GM18867 (cell line): ENCODE results near the gene GUCY1B1.
"Not testable (repeated sequence)": the region's sequence is repeated elsewhere in the genome, so short reads cannot be mapped to it uniquely, and the experiment has no call there.

Source experiments
- ATAC-seq: cut with Tn5 transposase; IDR thresholded peaks from one replicate; pipeline ENCODE4 v1.9.1; 2021; ENCODE audit warnings: mild to moderate bottlenecking, moderate library complexity; ENCODE audit not compliant: unreplicated experiment

Gene GUCY1B1

DNA sequence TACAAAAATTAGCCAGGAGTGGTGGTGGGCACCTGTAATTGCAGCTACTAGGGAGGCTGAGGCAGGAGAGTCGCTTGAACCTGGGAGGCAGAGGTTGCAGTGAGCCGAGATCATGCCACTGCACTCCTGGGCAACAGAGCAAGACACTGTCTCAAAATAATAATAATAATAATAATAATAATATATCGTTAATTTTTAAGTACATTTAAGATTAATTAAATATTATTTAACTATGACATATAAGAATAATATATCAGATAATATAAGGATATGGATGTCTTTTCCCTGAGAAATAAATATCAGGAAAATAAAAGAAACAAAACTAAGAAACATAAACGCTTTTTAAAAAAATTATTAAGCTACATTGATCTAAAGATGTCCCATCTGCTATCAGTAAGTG, 38.8 kb downstream of the GUCY1B1 start:
- not testable (repeated sequence) for ATAC-seq

DNA sequence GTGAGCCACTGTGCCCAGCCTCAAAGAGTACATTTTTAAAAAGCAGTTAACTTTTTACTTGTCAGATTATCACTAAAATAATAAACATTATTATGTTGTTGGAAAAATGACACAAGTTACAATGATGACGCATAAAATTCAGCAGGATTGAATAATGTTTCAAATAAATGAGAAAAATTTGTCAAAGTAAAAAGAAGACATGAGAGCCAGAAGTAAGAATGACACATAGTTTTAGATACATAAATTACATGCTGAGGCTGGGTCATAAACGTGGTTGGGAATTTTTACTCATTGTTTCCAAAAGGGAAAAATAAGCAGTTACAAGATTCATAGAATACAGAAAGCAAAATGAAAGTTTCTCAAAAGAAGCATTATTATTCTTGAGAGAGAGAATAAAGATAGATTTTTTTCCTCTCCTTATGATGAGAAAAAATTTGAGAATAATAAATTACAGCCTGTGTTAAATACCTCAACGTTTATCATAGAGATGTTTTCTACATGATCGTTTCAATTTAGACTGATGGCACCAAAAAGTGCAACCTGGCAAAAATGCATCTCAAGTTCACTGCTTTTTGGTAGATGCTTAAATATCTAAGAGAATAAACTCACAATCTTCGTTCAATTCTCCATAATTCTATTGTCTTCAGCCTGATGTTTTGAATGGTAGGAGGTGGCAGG, 40.4 kb downstream of the GUCY1B1 start:
- no peak for ATAC-seq

- no peak for ATAC-seq
Observed at GRCh38 chr4:155799794-155800123, 40.9 kb downstream of the GUCY1B1 start.

DNA sequence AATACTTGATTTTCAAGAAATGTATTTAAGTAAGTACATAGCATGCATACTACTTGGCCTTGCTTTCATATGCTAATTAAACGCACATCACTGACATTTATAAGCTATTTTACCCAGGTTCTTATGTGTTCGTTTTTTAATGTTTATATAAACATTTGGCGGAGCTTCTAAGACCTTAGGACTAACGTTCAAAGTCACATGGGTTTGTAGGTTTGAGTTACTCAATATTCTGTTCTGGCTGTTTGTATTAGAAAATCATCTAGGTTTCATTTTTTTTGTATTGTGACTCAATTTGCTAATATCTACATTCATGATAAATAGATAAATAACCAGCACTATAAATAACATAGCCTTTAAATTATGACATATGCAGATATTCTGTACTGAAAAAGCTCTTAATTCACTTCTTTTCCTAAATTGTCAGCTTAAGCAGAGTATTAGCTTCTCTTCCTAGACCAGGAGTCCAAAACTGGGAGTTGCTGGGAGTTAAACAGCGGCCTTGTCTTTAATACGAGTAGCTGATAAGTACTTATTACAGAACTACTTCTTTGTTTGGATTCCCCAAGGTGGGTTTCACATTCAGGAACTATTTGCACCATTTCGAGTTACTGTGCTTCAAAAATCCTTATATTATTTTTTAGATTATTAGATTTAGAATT, 42.0 kb downstream of the GUCY1B1 start:
- no peak for ATAC-seq

- no peak for ATAC-seq
Observed at GRCh38 chr4:155802190-155802959, 43.6 kb downstream of the GUCY1B1 start.

DNA sequence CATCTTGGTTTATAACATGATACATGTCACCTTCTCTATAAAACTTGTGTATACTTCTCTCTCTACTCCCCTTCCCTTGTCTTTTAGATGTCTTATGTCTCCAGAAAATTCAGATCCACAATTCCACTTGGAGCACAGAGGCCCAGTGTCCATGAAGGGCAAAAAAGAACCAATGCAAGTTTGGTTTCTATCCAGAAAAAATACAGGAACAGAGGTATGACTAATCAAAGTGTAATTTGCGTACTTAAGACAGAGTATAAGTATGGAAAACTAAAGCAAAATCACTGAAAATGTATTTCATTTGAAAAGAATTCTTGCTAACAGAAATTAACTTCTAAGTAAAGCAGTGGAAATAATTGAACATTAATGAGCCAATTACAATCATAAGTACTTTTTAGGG, 46.2 kb downstream of the GUCY1B1 start:
- ATAC-seq, result no peak

DNA sequence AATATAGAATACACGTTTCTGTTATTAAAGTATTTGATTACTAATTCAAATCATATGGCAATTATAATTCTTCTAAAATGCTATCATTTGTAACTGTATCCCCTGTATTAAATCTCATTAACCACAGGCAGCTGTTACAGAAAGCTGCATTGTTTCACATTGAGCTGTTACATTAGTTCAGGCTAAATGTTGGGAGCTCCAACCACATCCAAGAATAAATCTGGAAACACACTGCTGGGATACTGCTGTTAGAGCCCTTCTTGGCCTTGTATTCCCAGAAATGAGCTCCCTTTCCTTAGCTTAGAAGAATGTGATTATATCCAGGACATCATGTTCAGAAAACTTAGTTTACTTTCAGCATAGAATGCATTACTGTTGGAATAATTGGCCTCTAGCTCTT, 48.2 kb downstream of the GUCY1B1 start:
- no peak for ATAC-seq

DNA sequence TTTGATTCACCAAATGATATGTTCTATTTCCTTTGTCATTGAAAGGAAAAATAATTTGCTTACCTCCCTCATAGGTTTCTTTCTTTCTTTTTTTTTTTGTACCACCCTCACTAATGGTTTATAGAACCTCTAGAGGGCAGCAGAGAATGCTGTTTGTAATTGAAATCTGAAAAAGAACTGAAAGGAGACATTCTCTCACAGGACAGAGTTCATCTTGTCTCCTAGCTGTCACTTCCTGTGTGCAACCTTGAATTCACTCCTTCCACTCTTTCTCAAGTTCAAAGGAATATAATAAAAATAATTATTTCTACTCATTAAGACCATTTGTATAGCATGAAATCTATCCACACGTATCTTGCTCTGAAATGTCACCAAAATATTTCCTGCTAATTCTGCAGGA, 51.0 kb downstream of the GUCY1B1 start:
- peak; percentile 100 for ATAC-seq

- ATAC-seq, result no peak
Observed at GRCh38 chr4:155811083-155811482, 52.3 kb downstream of the GUCY1B1 start.

GRCh38 chr4:155818639-155819038, 59.8 kb downstream of the GUCY1B1 start:
- ATAC-seq, result no peak

DNA sequence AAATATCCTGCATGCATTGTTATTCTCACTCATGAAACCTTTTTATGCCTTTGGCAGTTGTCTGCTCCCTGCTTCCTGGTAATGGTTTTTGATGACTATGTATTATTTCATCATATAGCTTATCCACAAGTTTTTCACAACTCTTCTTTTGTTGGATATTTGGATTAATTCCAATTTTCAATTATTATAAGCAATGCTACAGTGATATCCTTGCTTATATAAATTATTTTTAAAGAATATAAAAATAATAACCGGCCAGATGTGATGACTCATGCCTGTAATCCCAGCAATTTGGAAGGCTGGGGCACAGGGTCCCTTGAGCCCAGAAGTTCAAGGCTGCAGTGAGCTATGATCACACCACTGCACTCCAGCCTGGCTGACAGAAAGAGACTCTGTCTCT, 60.2 kb downstream of the GUCY1B1 start:
- no peak for ATAC-seq

DNA sequence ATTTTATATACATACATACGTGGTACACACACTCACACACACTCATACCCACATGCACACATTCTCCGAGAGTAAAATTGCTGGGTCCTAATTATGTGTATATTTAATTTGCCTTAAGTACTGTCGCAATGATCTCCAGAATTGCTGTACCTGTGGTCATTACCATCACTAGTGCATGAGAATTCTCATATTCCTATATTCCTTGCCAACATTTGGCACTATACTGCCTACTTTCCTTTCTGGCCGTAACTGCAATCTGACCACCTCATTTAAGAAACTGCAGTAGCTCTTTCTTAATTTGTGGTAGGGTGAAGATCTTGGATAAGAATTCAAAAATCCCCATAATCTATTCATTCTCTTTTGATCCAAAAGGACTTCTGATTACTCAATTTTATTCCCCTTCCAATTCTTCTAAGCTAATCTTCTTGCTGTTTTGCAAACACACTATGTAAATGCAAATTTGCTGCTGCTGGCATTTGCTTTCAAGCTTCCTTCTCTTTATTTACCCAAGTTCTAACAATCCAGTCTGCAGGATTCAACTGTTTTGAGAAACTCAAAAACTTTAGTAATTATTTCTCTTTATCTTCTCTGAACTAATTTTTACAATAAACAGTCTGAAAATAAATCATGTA, 62.2 kb downstream of the GUCY1B1 start:
- no peak for ATAC-seq

DNA sequence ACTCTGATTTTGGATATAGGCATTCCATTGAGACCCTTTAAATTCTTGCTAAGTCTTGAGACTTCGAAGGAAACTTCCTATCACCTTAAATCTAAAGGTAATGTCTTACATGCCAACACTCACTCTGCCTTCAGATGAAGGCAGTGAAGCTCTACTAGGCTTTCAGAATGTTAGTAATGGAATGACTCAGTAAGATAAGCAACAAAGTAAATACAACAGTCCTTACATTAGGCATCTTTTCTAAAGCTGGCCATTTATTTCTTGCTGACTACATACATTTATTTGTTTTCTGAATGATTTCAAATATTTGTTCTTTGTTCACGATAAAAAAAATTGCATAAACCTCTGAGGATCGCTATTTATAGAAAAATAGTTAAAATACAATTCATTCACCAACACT, 63.8 kb downstream of the GUCY1B1 start:
- no peak for ATAC-seq

DNA sequence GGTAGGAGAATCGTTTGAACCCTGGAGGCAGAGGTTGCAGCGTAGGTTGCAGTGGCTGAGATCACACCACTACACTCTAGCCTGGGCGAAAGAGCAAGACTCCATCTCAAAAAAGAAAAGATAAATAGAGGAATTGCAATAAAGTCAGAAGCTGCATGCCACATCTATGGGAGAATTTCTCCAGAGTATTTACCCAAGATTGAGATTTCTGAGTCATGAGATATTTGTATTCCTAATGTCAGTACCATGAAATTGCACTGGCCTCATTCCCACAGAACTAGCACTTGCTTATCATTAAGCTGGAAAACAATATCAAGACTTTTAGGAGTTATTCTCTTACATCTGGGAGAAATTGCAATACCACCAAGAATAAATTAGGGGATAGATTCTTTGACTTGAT, 69.8 kb downstream of the GUCY1B1 start:
- no peak for ATAC-seq

DNA sequence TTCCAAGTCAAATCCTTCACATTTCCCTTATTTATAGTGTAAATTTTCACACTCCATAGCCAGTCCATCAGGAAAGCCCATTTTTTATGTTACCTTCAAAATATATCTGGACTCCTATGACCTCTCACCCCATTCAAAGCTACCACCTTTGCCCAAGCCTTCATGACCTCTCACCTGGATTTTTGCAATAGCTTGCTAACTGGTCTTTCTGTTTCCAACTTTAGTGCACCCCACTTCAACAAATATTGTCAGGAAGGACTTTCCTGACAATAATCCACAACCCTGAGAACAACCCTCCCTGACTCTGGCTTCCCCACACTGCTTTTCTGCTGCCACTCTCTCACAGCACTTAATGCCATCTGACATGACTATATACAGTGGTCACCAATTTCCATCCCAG, 73.8 kb downstream of the GUCY1B1 start:
- ATAC-seq, result no peak

- ATAC-seq, result no peak
Observed at GRCh38 chr4:155837203-155837796, 78.5 kb downstream of the GUCY1B1 start.

- no peak for ATAC-seq
Observed at GRCh38 chr4:155842080-155842479, 83.3 kb downstream of the GUCY1B1 start.

GRCh38 chr4:155846929-155847328, 88.1 kb downstream of the GUCY1B1 start:
- ATAC-seq, result no peak

- no peak for ATAC-seq
Observed at GRCh38 chr4:155849042-155849441, 90.2 kb downstream of the GUCY1B1 start.

DNA sequence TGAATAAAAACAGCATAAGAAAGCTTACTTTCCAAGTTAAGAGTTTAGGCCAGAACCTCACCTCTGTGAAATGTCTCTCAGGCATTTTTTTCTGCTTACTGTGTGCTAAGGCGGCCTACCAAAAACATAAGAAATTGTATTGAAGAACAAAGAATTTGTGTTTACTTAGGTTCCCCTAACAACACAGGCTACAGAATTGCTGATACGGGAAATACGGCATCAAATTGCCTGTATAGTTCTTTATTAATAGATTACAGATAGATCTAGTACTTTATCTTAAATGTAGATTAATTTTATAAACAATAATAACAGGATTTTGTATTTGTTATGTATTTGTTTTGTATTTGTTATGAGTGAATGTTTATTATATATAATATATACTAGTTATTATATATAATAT, 94.4 kb downstream of the GUCY1B1 start:
- no peak for ATAC-seq

GRCh38 chr4:155854582-155855226, 95.9 kb downstream of the GUCY1B1 start:
- no peak for ATAC-seq
